Stimulated activated CD4-positive, alpha-beta T cell treated with anti-CD3 and anti-CD28 coated beads, Interleukin-12 subunit alpha, Interleukin-12 subunit beta, amount 100 ng/mL, for 4 hours (primary cell): ENCODE measurements around the gene HIGD2A.

Experiments used
- DNase-seq: peaks from one replicate; pipeline ENCODE4 v3.0.0-alpha.2; 2020

Gene HIGD2A

DNA sequence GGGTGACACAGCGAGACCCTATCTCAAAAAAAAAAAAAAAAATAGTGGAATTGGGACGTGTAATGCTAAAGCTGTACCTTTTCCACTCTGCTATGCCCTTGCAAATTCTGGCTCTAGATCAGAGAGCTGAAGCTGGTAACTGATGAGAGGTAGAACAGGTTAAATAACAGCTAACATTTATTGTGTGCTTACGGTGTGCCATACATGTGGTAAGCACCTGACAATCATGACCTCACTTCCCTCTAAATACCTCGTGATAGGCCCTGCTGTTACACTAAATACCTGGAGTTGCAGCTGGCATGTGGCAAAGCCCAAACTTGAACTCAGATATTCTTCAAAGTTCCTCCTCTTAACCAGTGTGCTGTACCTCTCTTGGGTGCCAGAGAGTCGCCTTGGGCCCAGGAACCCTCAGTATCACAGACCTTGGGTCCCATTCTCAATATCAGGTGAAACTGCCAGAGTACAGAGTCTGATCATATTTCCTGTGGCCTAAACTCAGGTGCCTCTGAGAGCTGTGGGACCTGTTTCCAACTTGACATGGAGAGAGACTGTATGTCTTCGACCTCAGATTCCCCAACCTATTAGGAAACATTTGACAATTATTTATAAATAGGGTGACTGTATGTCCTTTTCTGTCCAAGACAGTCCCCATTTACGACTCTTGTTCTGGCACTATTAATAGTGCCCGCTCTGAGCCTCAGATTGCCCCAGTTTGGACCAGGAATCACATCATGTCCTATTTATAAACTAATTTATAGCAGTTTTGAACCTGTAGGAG, 18.4 kb upstream of the HIGD2A start:
- DNase-seq: no peak

DNA sequence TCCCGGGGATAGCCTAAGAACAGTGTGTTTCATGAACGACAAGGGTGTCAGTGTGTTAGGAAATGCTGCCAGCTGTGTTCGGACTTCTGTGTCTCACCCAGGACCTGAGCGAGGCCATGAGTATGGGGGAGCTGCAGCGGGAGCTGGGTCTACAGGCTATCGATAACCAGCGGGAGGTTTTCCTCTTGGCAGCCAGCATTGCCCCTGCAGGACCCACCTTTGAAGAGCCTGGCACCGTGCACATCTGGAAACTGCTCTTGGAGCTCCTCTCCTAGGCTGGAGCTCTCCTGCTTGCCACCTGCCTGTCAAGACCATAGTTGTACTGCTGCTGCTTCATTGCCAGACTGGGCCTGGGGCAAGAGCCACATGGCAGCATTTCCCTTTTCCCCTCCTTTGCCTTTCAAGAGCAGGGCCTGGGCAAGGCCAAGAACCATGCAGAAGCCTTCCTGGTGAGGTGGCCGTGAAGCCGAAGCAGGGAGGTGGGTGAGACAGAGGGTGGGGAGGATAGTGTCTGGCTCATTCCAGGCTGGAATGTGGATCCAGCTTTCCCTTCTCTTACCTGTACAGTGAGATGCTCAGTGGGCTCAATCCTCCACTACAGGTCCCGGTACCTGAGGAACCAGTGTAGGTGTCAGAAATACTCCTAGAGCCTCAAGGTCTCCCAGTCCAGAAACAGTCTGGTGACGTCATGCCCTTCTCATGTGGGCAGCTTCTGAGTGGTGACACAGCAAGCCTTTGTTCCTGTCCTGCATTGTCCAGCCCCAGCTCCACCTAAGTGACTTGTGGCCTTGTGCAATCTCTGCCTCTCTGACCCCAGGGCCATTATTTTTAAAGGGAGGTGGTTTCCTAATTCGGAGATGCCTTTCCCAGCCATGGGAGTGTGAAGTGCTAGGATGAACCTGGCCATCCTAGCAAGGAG, 16.7 kb upstream of the HIGD2A start:
- no peak for DNase-seq

GRCh38 chr5:176373100-176373818, 15.3 kb upstream of the HIGD2A start:
- no peak for DNase-seq

DNA sequence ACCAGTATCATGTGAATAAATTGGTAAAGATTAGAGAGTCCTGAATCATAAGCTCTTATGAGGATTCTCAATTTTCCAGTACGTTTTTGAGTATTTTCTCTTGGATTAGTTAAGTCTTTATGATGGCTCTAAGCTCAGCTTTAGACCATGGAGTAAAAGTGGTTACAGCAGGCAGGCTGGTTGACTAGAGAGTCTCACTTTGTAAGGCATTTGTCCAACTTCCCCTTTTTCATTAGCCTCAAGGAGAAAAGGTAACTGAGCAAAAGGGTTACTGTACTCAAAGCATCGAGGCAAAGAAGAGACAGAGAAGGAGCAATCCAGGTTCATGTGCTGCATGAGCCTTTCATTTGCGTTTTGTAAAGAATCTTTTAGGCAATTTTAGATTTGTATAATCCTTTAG, 8.7 kb upstream of the HIGD2A start:
- DNase-seq: no peak

DNA sequence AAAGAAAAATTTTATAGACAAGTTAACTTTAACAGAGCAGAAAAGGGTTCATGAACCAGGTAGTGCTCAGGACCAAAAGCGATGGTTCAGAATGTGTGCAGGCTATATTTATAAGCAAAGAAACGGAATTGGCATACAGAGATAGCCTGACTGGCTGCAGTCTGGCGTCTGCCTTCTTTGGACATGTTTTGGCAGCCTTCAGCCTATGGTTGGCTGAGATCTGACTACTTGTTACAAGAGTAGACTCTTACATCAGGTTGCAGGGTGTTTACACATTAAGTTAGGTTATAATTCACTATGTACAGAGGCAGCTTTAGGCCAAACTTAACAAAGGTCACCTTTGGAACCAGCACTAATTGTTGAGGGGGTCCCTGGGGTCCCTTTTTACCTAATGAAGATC, 7.1 kb upstream of the HIGD2A start:
- DNase-seq: no peak

GRCh38 chr5:176381979-176382378, 6.6 kb upstream of the HIGD2A start:
- no peak for DNase-seq

- no peak for DNase-seq
Observed at GRCh38 chr5:176382721-176383120, 5.8 kb upstream of the HIGD2A start.

DNA sequence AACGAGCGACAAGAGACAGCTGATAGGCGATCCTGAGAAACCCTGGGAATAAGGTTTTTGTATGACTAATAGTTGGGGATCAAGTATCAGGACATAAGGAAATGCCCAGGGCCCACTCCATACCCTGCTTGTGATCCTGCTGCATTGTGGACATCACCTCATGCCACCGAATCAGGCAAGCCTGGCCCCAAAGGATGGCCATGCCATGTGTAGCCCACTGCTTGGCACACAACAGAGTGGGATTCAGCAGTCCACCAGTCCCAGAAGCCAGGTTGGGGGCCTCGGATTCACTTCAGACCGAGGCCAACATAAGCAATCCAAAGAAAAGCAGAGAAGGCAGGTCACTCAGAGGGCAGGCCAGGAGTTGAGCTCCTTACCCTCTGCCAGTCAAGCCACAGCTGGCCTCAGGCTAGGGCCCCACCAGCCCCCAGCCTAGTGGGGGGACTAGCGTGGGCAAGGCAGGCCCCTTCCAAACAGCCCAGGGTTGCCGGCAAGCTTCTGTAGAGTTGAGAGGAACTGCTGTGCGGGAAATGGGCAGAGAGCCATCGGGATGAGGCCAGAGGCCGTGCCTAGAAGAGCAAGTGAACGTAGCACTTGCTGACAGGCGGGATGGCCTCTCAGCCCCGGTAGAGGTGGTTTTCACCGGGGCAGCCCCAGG, 5.2 kb upstream of the HIGD2A start:
- DNase-seq: no peak

- no peak for DNase-seq
Observed at GRCh38 chr5:176383961-176384360, 4.6 kb upstream of the HIGD2A start.

GRCh38 chr5:176384366-176384930, 4.1 kb upstream of the HIGD2A start:
- no peak for DNase-seq

- DNase-seq: no peak
Observed at GRCh38 chr5:176384991-176385390, 3.6 kb upstream of the HIGD2A start.

- no peak for DNase-seq
Observed at GRCh38 chr5:176386491-176386890, 2.1 kb upstream of the HIGD2A start.

GRCh38 chr5:176387384-176387925, 1.1 kb upstream of the HIGD2A start:
- DNase-seq: no peak

- peak; percentile 15 for DNase-seq
Observed at GRCh38 chr5:176388003-176388443, 528 bp upstream of the HIGD2A start.

GRCh38 chr5:176389135-176390123, 878 bp downstream of the HIGD2A start:
- no peak for DNase-seq

- DNase-seq: no peak
Observed at GRCh38 chr5:176391479-176391878, 2.9 kb downstream of the HIGD2A start.

DNA sequence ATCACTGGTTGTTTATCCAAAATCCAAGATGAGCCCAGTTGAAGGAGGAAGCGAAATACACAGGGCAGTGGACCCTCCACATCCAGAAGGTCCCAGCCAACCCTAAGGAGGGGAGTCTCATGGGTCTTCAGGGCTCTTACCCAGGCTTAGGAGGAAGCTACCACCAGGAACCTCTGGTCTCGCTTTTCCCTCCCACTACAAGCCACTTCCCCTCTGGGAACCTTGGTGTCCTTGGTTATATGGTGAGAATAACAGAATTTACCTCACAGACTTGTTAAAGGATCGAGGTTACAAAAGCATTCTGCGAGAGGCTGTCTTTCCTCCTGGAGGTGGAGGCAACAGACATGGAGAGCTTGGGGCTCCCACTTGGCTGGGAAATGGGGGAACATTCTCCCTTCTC, 3.4 kb downstream of the HIGD2A start:
- no peak for DNase-seq

DNA sequence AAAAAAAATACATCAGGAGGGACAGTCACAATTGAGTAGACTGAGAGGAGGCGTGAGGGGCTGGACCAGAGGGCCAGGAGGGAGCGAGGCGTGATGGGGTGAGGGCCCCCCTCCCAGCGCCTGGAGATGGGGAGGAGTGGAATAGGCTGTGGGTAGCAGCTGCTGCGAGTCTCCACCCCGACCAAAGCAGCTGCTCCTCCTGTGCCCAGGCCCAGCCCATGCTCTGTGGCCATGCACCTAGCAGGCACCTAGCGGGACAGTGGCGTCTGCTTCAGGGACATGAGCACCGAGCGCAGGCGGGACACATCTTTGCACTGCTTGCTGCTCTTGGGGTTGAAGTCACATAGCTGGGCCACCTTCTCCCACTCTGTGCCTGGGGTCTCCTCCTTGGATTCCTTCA, 4.0 kb downstream of the HIGD2A start:
- no peak for DNase-seq

GRCh38 chr5:176394096-176394495, 5.5 kb downstream of the HIGD2A start:
- no peak for DNase-seq

GRCh38 chr5:176394881-176395675, 6.5 kb downstream of the HIGD2A start:
- no peak for DNase-seq
